Hematopoietic multipotent progenitor cell treated with erythropoietin and hydrocortisone succinate and interleukin-3 and kit ligand, for 17 days (in vitro differentiated cells): ENCODE measurements around the gene SPAG16.
"Not testable (repeated sequence)": the region's sequence is repeated elsewhere in the genome, so short reads cannot be mapped to it uniquely, and the experiment has no call there.

Experiments used
- DNase-seq: peaks from one replicate; pipeline ENCODE4 v3.0.0-alpha.2; 2015; ENCODE audit warnings: low spot score

SPAG16 gene

GRCh38 chr2:213834746-213835145 lies 550.5 kb downstream of the SPAG16 start:
- DNase-seq: no peak

GRCh38 chr2:213846856-213847255 lies 562.6 kb downstream of the SPAG16 start:
- no peak for DNase-seq

GRCh38 chr2:213847316-213847715 lies 563.1 kb downstream of the SPAG16 start:
- no peak for DNase-seq

- no peak for DNase-seq
Measured at GRCh38 chr2:213848631-213849030, 564.4 kb downstream of the SPAG16 start.

- no peak for DNase-seq
Measured at GRCh38 chr2:213861638-213862037, 577.4 kb downstream of the SPAG16 start.

GRCh38 chr2:213862407-213863076 lies 578.3 kb downstream of the SPAG16 start:
- DNase-seq: no peak

- no peak for DNase-seq
Measured at GRCh38 chr2:213863541-213863940, 579.3 kb downstream of the SPAG16 start.

GRCh38 chr2:213868526-213868925 lies 584.3 kb downstream of the SPAG16 start:
- DNase-seq: no peak

GRCh38 chr2:213885485-213885884 lies 601.2 kb downstream of the SPAG16 start:
- no peak for DNase-seq

- no peak for DNase-seq
Measured at GRCh38 chr2:213914510-213914909, 630.2 kb downstream of the SPAG16 start.

- no peak for DNase-seq
Measured at GRCh38 chr2:213920014-213920413, 635.8 kb downstream of the SPAG16 start.

- no peak for DNase-seq
Measured at GRCh38 chr2:213923543-213923942, 639.3 kb downstream of the SPAG16 start.

- no peak for DNase-seq
Measured at GRCh38 chr2:213934560-213934959, 650.3 kb downstream of the SPAG16 start.

- no peak for DNase-seq
Measured at GRCh38 chr2:213958086-213958485, 673.8 kb downstream of the SPAG16 start.

GRCh38 chr2:213959589-213959988 lies 675.3 kb downstream of the SPAG16 start:
- DNase-seq: no peak

- no peak for DNase-seq
Measured at GRCh38 chr2:213971536-213971935, 687.3 kb downstream of the SPAG16 start.

- DNase-seq: no peak
Measured at GRCh38 chr2:213980883-213981282, 696.6 kb downstream of the SPAG16 start.

GRCh38 chr2:213989207-213989606 lies 704.9 kb downstream of the SPAG16 start:
- DNase-seq: no peak

GRCh38 chr2:213991453-213992108 lies 707.3 kb downstream of the SPAG16 start:
- DNase-seq: no peak

- no peak for DNase-seq
Measured at GRCh38 chr2:213995400-213996105, 711.3 kb downstream of the SPAG16 start.

GRCh38 chr2:213998976-213999375 lies 714.7 kb downstream of the SPAG16 start:
- DNase-seq: not testable (repeated sequence)

GRCh38 chr2:214004463-214004862 lies 720.2 kb downstream of the SPAG16 start:
- no peak for DNase-seq

GRCh38 chr2:214005337-214005736 lies 721.1 kb downstream of the SPAG16 start:
- DNase-seq: no peak
